IPS DF 4.7 (cell line): ENCODE measurements around the gene FAXDC2.

Source experiments
- DNase-seq: peaks from one replicate; pipeline ENCODE4 v3.0.0-alpha.2; 2013; ENCODE audit warnings: low spot score; ENCODE audit errors: extremely low read depth

Gene FAXDC2

GRCh38 chr5:154800582-154800981 lies 49.8 kb downstream of the FAXDC2 start:
- DNase-seq: no peak

GRCh38 chr5:154797762-154798161 lies 52.6 kb downstream of the FAXDC2 start:
- DNase-seq: no peak

- no peak for DNase-seq
Observed at GRCh38 chr5:154795235-154795596, 55.2 kb downstream of the FAXDC2 start.

- no peak for DNase-seq
Observed at GRCh38 chr5:154794525-154795234, 55.7 kb downstream of the FAXDC2 start.

- no peak for DNase-seq
Observed at GRCh38 chr5:154793599-154794524, 56.5 kb downstream of the FAXDC2 start.

GRCh38 chr5:154791535-154791934 lies 58.9 kb downstream of the FAXDC2 start:
- DNase-seq: no peak

GRCh38 chr5:154788212-154788611 lies 62.2 kb downstream of the FAXDC2 start:
- DNase-seq: no peak

DNA sequence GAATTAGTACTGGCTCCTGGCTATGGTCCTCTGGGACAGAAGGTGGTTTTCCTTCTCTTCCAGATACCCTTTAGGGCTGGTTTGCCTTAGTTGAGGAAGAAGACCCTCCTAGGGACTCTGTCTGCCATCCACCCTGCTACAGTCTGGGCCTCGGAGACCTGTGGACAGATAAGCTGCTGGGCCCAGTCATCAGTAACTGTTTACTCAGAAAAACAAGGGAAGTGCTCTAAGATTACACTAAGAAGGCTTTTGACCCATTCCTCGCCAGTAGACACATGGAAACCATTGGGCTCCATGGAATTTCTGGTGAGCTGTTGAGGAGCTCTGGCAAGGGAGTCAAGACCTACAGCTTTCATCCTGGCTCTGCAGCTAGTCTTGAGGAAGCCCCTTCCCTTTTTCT lies 64.0 kb downstream of the FAXDC2 start:
- no peak for DNase-seq

GRCh38 chr5:154784856-154785255 lies 65.5 kb downstream of the FAXDC2 start:
- DNase-seq: no peak

GRCh38 chr5:154783774-154784460 lies 66.5 kb downstream of the FAXDC2 start:
- DNase-seq: no peak

- no peak for DNase-seq
Observed at GRCh38 chr5:154782812-154783592, 67.4 kb downstream of the FAXDC2 start.

DNA sequence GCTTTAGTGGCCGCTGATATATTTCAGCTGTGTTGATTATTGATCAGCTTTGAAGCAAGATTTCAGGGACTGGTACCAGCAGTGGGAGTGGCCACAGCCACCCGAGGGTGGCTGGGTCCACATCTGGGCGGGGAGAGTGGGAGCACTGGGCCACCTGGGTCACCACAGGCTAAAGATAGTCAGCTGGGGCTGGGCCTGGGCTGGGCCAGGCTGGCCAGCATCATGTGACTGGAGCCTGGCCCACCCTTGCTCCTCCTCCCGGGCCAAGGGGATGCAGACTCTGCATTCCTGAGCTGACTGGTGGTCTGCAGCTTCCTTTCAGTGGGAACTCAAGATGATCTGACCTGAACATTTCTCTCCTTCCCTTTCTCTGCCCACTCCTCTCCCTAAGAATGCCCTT lies 68.1 kb downstream of the FAXDC2 start:
- no peak for DNase-seq

- DNase-seq: no peak
Observed at GRCh38 chr5:154780128-154780527, 70.3 kb downstream of the FAXDC2 start.

DNA sequence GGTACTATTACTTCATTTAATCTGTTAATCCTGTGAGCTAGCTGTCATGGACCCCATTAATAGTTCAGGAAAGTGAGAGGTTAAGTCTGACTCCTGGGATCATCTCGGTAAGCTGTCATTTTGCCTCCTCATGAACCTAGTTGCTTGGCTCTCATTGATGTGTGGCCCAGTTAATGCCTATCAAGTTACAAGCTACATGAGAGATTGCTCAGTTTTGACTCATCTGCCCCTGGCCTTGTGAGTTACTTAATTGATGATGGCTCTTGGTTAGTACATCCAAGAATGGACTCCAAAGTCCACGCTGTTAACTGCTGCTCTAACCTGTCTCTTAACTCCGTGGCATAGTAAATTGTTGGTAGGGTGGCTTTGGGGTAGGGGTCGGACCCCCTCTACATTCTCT lies 71.3 kb downstream of the FAXDC2 start:
- no peak for DNase-seq

DNA sequence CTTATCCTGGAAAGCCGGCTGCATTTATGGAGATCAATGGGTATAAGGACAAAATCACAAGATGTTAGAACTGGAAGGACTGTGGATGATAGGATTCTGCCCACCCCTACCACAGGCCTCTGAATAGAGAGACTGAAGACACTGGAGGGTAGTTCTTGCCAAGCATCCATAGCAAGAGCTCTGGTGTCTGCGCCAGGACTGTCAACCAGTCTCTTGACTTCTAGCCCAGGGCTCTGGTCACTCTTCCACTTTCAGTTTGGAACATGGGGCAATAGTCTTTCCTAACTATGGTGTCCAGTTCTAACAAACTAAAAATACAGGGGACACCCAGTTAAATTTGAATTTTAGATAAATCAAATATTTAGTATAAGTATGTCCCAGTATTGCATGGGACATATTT lies 71.9 kb downstream of the FAXDC2 start:
- no peak for DNase-seq

- DNase-seq: no peak
Observed at GRCh38 chr5:154776167-154776566, 74.2 kb downstream of the FAXDC2 start.

GRCh38 chr5:154773326-154773725 lies 77.1 kb downstream of the FAXDC2 start:
- no peak for DNase-seq

DNA sequence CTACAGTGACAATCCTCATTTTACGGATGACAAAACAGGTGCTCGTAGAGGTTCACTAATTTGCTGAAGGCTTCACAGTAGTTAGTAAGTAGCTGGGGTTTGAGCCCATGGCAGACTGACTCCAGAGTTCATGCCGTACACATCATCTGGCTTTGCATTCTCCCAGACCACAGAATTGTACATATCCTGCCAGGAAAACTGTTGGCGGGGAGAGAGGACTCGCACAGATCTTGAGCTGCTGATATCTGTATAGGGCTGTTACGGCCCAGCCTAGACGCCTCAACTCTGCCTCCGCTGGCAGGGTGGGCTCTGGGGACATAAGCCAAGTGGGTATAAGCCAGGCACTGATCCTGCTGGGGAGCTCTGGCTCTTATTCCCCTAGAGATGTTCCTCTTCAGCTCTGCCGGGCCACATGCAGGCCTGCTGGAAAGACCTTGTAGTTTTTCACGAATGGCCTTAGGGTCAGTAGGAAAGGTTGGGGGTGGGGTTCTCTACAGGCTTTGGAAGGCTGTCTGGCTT lies 79.0 kb downstream of the FAXDC2 start:
- no peak for DNase-seq

GRCh38 chr5:154770111-154770510 lies 80.3 kb downstream of the FAXDC2 start:
- no peak for DNase-seq
